ENCODE data around the gene CXCL17.

The CXCL17 gene

DNA sequence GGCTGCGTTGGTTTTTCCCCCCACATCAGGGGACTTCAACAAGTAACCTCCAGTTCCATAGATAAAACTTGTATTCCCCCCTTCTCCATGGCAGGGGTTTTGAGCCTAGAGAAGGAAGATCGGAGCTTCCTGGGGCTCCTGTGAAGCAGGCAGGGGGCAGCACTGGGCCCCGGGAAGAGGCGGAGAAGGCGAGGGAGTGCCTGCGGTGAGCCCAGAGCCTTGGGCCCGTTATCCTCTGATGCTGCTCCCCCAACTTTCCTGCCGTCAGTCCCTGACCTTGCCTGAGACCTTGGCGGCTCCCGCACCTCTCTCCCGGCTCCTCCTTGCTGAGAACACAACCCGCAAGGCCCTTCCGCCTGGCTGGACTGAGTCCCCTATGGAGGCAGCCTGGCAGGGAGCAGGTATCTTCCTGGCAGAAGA, 18.0 kb downstream of the CXCL17 start:
- no peak for DNase-seq (ENCODE audit: low read depth in 3 of 3)

DNA sequence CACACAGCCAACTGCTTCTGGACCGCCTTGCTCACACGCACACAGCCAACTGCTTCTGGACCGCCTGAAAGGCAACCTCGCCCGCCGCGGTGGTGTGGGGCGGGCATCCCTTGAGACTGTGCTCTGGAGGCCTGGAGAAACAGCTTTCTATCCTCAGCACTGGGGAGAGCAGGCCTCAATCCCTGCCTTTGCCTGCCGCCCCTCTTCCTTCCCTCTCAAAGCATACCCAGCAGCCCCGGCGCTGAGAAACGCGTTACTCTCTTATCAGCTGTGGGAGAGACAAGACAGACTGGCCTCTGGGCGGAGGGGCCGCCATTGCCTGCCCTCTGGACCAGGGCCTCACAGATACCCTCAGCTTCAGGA, 18.4 kb downstream of the CXCL17 start:
- no peak for DNase-seq (ENCODE audit: low read depth in 3 of 3)

DNA sequence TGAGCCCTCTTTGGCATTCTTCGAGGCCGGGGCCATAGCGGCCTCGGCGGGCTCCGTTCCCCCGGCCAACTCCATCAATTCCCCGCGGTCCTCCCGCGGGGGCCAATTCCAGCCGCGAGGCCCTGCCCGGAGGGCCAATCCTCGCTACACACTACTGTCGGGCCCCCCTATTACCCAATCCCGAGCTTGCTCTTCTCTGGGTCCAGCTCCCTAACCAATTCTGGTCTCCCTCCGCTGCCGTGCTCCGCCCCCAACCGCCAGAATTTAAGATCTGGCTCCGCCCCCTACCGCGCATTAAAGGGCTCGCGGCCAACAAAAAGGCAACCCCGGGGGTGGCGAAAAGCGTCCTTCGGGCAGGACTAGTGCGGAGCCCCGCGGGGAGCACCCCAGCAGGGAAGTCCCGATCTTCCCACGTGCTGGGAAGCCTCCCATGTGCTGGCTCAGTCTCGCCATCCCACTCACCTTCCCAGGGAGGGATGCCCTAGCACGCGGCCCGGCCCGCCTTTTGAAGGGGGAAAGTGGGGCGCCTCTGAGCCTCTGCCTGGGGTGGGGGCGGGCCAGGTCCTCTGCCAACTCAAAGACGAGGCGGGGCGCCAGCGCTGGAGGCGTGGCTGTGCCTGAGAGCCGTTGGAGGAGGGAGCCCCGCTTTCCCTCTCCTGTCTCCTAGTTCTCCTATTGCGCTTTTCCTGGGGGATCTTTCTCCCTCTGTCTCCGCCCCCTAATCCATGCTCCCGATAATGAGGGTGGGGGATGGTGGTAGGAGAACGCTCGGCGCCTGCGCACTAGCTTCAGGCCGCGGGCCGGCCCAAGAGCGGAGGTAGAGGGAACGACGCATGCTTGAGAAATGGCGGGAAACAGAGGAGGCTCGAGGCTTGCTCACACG, 19.0 kb downstream of the CXCL17 start:
- peak; percentile 87 to 92 (median 88) for DNase-seq (ENCODE audit: low read depth in 3 of 3)

GRCh38 chr19:42422901-42423461, 19.8 kb downstream of the CXCL17 start:
- DNase-seq (ENCODE audit: low read depth in 3 of 3): peak in 2 of 3 donors; percentile 20 to 26

GRCh38 chr19:42422092-42422900, 20.4 kb downstream of the CXCL17 start:
- no peak for DNase-seq (ENCODE audit: low read depth in 3 of 3)

DNA sequence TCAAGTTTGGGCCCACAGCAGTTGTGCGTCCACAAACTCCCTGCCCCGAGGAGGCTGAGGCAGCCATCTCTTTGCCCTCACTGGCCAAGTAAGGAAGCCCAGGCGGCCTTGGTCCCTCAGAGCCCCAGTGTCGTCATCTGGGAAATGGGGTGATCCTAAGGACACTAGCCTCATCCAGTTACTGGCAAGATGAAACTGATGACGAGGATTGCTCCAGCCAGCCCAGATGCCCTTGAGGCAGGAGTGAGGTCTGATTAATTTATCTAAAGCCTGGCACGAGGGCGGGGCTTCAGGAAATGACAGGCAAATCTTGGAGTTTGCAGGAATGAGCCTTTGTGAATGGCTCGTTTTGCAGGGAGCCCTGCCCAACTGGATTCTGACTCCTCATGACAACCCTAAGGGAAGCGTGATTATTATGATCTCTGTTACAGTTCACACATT, 21.1 kb downstream of the CXCL17 start:
- DNase-seq (ENCODE audit: low read depth in 3 of 3): no peak

DNA sequence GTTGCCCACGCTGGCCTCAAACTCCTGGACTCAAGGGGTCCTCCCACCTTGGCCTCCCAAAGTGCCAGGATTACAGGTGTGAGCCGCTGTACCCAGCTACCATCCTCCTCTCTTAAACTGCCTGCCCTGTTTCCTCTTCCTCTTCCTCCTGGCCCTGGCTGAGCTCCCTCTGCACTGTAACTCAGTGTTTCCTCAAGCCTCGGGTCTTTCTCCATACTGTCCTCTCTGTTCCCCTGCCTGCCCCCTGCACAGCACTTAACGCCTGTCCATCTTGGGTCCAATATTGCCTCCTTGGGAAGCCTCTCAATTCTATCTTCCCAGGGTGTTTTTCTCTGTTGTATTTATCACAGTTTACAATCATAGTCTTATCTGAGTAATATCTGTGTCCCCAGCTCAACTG, 21.6 kb downstream of the CXCL17 start:
- no peak for DNase-seq (ENCODE audit: low read depth in 3 of 3)

DNA sequence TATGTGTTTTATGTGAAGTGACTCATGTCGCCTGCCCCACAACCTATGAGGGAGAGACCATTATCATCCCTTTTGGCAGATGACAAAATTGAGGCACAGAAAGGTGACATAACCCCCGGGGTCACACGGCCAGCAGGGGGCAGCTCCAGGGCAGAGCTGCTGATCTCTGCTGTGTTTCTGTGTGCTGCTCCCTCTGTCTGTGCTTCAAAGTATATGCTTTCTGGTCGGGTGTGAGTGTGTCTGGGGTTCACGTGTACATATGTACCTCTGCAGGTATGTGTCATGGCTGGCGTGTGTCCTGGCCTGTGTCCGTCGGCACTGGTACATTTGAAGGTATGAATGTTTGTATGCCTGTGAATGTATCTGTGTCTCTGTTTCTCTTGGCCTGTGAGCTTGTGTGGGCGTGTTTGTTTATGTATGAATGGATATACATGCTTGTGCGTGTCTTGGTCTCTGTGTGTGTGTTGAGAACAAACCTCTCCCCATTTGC, 22.6 kb downstream of the CXCL17 start:
- peak; percentile 59 to 76 (median 61) for DNase-seq (ENCODE audit: low read depth in 3 of 3)

DNA sequence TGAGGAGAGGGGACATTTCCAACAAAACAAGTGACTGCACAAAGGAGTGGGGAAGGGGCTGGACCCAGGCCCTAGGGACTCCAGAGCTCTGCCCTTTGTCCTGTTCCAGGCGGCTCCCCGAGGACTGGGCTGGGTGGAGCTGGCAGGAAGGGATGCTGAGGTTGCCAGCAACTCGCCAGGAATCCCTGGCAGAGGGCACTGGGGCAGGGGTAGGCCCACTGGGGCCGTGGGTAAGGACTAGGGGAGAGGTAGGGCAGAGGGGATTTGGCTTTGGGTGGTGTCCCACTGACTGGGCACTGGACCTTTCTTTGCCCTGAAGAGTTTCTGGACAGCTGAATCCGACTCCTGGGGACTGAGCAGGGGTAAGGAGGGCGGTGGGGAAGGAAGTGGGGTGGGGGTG, 23.4 kb downstream of the CXCL17 start:
- DNase-seq (ENCODE audit: low read depth in 3 of 3): no peak

DNA sequence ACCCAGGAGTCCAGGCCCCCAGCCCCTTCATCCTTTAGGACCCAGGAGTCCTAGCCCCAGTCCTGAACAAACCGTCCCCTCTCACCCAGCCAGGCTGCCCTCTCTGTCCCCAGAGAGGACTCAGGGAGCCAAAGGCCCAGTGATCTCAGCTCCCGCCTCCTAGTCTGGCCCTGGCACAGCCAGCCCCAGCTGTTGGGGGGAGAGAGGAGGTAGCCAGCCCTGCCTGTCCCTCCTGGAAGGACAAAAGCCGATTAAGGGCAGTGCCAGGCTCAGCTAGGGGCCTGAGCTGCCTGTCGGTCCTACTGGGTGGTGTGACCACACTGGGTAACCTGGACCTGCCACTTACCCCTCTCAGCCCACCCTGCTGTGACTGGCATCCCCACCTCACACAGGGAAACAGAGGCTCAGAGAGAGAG, 30.1 kb downstream of the CXCL17 start:
- DNase-seq (ENCODE audit: low read depth in 3 of 3): no peak

DNA sequence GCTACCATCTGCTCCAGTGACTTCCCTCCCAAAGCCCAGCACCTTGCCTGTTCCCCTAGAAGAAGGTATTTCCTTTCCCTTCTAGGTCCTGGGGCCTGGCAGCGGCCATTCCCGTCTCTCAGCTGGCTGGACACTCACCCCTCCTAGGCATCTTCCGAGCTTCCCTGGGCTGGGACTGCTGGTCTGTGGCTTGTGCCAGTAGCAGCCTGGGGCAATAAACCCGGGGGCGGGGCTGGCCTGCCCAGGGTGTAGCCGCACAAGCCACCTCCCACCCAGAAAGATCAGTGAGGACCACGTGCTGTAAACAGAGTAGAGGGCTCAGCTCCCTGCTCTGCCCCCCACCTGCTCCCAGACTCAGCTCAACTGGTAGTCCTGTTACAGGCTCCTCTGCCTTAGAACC, 30.5 kb downstream of the CXCL17 start:
- DNase-seq (ENCODE audit: low read depth in 3 of 3): no peak

DNA sequence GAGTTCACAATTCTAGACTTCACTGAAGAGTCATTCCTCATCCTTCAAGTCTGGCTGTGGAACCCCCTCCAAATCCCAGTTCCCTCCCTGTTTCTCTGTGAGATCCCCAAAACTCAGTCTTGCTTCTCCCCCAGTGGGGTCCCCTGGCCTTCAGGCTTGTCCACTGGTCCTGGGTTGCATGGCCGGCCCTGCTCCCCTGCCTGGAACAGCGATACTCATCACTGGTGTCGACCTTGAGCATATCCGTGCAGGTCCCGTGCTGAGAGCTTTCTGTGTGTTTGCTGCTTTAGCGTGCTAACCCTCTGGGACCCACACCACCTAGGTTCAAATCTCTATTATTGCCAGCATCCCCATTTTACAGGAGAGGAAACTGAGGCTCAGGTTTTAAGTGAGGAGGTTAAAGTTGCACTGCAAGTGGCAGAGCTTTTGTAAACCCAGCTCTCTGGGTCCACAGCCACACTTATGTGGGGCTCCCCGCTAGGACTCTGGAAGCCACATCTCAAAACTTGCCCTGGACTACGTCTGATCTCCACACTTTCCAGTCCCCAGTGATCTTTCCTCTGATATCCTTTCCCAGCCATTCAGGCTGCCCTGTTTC, 31.1 kb downstream of the CXCL17 start:
- DNase-seq (ENCODE audit: low read depth in 3 of 3): no peak

GRCh38 chr19:42410371-42410770, 32.4 kb downstream of the CXCL17 start:
- DNase-seq (ENCODE audit: low read depth in 3 of 3): no peak

GRCh38 chr19:42409477-42409876, 33.3 kb downstream of the CXCL17 start:
- no peak for DNase-seq (ENCODE audit: low read depth in 3 of 3)

- DNase-seq (ENCODE audit: low read depth in 3 of 3): no peak
These were observed 35.0 kb downstream of the CXCL17 start for GRCh38 chr19:42407816-42408175.

GRCh38 chr19:42407085-42407815, 35.5 kb downstream of the CXCL17 start:
- DNase-seq (ENCODE audit: low read depth in 3 of 3): no peak

DNA sequence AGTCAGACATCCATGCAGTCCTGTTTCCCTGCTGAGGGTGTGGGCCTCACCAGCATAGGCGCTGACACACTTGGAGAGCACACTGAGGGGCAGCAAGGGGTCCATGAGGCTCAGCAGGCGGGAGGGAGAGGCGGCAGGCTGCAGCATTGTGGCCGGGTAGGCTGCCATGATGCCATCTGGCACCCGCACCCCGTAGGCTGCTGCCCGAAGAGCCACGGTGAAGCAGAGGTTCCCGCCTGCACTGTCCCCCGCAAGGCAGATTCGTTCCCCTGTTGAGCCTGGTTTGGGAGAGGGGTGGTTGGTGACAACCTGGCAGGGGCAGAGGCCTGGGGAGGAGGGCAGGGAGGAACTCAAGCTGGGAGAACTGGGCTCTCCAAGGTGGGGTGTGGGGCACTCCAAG, 36.6 kb downstream of the CXCL17 start:
- DNase-seq (ENCODE audit: low read depth in 3 of 3): no peak

DNA sequence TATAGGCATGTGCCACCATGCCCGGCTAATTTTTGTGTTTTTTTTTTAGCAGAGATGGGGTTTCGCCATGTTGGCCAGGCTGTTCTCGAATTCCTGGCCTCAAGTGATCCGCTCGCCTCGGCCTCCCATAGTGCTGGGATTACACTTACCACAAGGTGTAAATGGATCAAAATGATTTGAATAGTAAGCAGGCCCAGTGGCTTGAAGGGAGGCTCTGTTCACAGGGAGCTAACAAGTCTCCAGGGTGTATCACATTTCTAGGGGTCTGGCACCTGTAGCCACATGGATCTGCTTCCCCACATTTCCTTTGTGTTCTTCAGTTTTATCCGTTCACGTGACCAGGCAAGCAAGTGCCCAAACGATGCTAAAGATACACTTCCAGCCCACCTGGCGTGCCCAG, 39.2 kb downstream of the CXCL17 start:
- DNase-seq (ENCODE audit: low read depth in 3 of 3): no peak

DNA sequence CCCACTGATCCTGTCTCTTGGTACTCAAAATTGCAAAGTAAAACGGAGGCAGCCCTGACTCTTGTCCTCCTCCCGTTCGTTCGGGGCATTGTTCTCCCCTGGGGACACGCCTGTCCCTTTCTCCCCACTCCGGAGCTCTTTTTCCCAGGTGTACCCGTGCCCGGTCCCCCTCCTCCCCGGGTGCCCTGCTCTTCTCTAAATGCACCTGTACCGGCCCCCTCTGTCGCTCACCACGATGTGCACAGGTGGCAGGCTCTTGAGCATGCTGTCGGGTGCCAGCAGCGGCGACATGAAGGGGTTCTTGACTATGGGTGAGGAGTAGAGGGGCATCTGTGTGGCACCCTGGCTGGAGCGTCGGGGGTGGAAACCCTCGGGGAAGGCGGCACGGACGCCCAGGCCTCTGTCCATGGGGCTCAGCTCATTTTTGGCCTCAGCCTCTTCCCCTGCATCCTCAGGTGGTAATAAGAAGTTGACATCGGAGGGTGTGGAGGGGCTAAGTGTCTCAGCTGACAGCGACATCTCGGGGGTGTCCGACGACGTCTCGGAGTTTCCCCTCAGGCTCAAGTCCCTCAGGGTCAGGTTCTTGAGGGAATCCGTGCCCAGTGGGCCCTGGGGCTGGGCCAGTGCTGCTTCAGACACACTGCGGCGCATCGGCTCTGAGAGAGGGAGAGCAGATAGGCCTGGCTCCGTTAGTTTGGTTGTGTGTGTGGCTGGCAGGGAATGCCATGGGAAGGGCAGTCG, 40.2 kb downstream of the CXCL17 start:
- no peak for DNase-seq (ENCODE audit: low read depth in 3 of 3)
